Mesothelial cell of epicardium (in vitro differentiated cells): ENCODE results near the gene TSPOAP1. TPM values are rescaled to one million over a fixed set of nuclear protein-coding genes. Genes with fewer than 3 reads are reported as not detected.

ENCODE experiments used
- DNase-seq, 2 experiments: peaks; one replicate each; pipeline ENCODE4 v3.0.0; 2021; ENCODE audit warnings: low spot score in 2 of 2; ENCODE audit not compliant: unreplicated experiment in 2 of 2
- H3K27ac Mint-ChIP-seq: 2 replicates; pipeline ENCODE4 v1.8.0; 2021; ENCODE audit warnings: mixed read lengths
- H3K27me3 Mint-ChIP-seq: 2 replicates; pipeline ENCODE4 v1.8.0; 2021; ENCODE audit warnings: low read depth, mixed read lengths
- H3K36me3 Mint-ChIP-seq: 2 replicates; pipeline ENCODE4 v1.8.0; 2021; ENCODE audit warnings: mixed read lengths
- H3K4me1 Mint-ChIP-seq: 2 replicates; pipeline ENCODE4 v1.8.0; 2021; ENCODE audit warnings: mixed read lengths
- H3K4me3 Mint-ChIP-seq: 2 replicates; pipeline ENCODE4 v1.8.0; 2021; ENCODE audit warnings: mild to moderate bottlenecking, moderate library complexity, mixed read lengths
- H3K9me3 Mint-ChIP-seq: 2 replicates; pipeline ENCODE4 v1.8.0; 2021; ENCODE audit warnings: mixed read lengths
- total RNA-seq: library from RNA; stranded (reverse); gene quantifications from 3 replicates; pipeline ENCODE4 v1.2.1, GENCODE V29; 2021
- TF ChIP-seq, protein P1 (sequence below): fragments of 200-600 bp; sonication (generic); IDR thresholded peaks from one replicate; pipeline ENCODE4 v1.5.0; 2021; ENCODE audit warnings: antibody characterized with exemption; ENCODE audit not compliant: unreplicated experiment

TSPOAP1 gene
- total RNA-seq, 1 donor from 2014 or later = 87.2 TPM

DNA sequence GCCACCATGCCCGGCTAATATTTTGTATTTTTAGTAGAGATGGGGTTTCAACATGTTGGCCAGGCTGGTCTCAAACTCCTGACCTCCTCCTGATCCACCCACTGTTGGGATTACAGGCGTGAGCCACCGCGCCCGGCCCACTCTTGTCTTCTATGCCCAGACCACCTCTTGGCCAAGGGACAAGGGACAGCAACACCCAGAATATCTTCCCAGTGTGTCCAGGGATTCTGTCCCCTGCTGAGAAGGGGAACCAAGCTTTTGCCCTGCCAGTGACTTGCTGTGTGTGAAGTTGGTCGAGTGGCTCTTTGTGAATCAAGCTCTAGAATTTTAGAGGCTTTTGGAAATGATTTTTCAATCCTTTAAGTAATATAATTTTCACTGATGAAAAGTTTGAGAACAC lies 46.2 kb downstream of the TSPOAP1 start:
- TF ChIP-seq, protein P1, sequence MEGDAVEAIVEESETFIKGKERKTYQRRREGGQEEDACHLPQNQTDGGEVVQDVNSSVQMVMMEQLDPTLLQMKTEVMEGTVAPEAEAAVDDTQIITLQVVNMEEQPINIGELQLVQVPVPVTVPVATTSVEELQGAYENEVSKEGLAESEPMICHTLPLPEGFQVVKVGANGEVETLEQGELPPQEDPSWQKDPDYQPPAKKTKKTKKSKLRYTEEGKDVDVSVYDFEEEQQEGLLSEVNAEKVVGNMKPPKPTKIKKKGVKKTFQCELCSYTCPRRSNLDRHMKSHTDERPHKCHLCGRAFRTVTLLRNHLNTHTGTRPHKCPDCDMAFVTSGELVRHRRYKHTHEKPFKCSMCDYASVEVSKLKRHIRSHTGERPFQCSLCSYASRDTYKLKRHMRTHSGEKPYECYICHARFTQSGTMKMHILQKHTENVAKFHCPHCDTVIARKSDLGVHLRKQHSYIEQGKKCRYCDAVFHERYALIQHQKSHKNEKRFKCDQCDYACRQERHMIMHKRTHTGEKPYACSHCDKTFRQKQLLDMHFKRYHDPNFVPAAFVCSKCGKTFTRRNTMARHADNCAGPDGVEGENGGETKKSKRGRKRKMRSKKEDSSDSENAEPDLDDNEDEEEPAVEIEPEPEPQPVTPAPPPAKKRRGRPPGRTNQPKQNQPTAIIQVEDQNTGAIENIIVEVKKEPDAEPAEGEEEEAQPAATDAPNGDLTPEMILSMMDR = no peak
- peaks cover 23% of the 10 kb centered on the region for H3K27me3 Mint-ChIP-seq
- no peak overlapping the region for H3K4me3 Mint-ChIP-seq
- no peak overlapping the region for H3K27ac Mint-ChIP-seq
- no peak for DNase-seq
- no peaks in the 10 kb centered on the region for H3K36me3 Mint-ChIP-seq
- H3K4me1 Mint-ChIP-seq = no peaks in the 10 kb centered on the region
- H3K9me3 Mint-ChIP-seq = no peaks in the 10 kb centered on the region

GRCh38 chr17:58281511-58282011 lies 47.0 kb downstream of the TSPOAP1 start:
- no peaks in the 10 kb centered on the region for H3K36me3 Mint-ChIP-seq
- H3K4me1 Mint-ChIP-seq = no peaks in the 10 kb centered on the region
- no peaks in the 10 kb centered on the region for H3K9me3 Mint-ChIP-seq
- no peak overlapping the region for H3K27ac Mint-ChIP-seq
- TF ChIP-seq, protein P1 = no peak
- no peak for DNase-seq
- no peak overlapping the region for H3K4me3 Mint-ChIP-seq
- peaks cover 23% of the 10 kb centered on the region for H3K27me3 Mint-ChIP-seq

GRCh38 chr17:58280480-58281217 lies 47.9 kb downstream of the TSPOAP1 start, which contains the start of gene MPO:
MPO (minus strand) TSS chr17:58280935; CDS start chr17:58280758, 177 bp downstream.
- no peaks in the 10 kb centered on the region for H3K9me3 Mint-ChIP-seq
- peaks cover 26% of the 10 kb centered on the region for H3K27me3 Mint-ChIP-seq
- no peak within 1 kb of the TSS for H3K27ac Mint-ChIP-seq
- H3K36me3 Mint-ChIP-seq = no peaks in the 10 kb centered on the region
- no peak within 1 kb of the TSS for H3K4me3 Mint-ChIP-seq
- no peak for DNase-seq
- TF ChIP-seq, protein P1 = no peak
- H3K4me1 Mint-ChIP-seq = no peaks in the 10 kb centered on the region

DNA sequence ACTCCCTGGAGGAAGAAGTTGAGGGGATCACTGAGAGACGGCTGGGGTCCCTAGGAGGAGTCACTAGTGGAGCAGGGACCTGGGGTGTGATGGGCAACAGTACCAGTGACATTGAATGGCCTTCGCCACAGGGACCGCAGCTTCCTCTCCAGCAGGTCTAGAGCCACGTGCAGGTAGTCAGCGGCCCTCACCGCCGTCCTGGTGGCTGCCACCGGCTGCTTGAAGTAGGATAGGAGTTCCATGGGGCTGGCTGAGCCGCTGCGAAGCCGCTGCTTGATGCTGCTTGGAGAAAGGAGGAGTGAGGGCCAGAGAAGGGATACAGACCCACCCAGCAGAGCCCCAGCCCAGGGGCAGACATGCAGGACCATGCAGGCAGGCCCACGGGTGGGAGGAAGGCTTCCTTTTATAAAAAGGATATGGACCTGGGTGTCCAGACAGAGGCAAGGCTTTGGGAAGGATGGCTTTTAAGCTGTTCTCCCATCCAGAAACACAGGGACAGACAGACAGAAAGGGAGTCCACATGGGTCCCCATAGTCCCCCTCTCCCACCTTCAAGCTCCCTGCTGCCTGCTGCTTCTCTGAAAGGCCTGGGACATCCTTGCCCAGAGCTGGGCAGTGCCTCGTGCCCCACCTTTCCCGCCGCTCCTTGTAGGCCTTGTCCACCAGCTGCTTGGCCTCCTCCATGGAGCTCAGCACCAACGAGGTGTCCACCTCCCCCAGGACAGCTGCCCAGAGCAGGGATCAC lies 48.7 kb downstream of the TSPOAP1 start:
- TF ChIP-seq, protein P1 = no peak
- H3K27me3 Mint-ChIP-seq = peaks cover 27% of the 10 kb centered on the region
- H3K27ac Mint-ChIP-seq = no peak overlapping the region
- no peak overlapping the region for H3K4me3 Mint-ChIP-seq
- no peaks in the 10 kb centered on the region for H3K4me1 Mint-ChIP-seq
- H3K9me3 Mint-ChIP-seq = no peaks in the 10 kb centered on the region
- DNase-seq = no peak
- no peaks in the 10 kb centered on the region for H3K36me3 Mint-ChIP-seq

GRCh38 chr17:58279016-58279711 lies 49.4 kb downstream of the TSPOAP1 start:
- Mint-ChIP-seq H3K27me3 (peaks cover 25% of the 10 kb centered on the region), H3K36me3 (no peaks in the 10 kb centered on the region), H3K27ac (no peak overlapping the region), H3K4me3 (no peak overlapping the region), H3K4me1 (no peaks in the 10 kb centered on the region), H3K9me3 (no peaks in the 10 kb centered on the region)
- TF ChIP-seq, protein P1 = no peak
- DNase-seq = no peak
